Activated naive CD8-positive, alpha-beta T cell treated with anti-CD3 and anti-CD28 coated beads for 36 hours (primary cell): ENCODE results near the gene ZDHHC11B. TPM values are rescaled to one million over a fixed set of nuclear protein-coding genes. Genes with fewer than 3 reads are reported as not detected.
A peak's percentile ranks its signal among the peaks of the same experiment; 100 is the strongest.
"Not testable (repeated sequence)": the region's sequence is repeated elsewhere in the genome, so short reads cannot be mapped to it uniquely, and the experiment has no call there.

ENCODE experiments used
- DNase-seq: peaks from one replicate; pipeline ENCODE4 v3.0.0; 2021
- H3K27ac Mint-ChIP-seq: one replicate; pipeline ENCODE4 v1.8.0; 2022; ENCODE audit warnings: mild to moderate bottlenecking, moderate library complexity, mixed read lengths
- H3K27me3 Mint-ChIP-seq: one replicate; pipeline ENCODE4 v1.8.0; 2022; ENCODE audit warnings: mild to moderate bottlenecking, mixed read lengths
- H3K36me3 Mint-ChIP-seq: one replicate; pipeline ENCODE4 v1.8.0; 2021; ENCODE audit warnings: mild to moderate bottlenecking, mixed read lengths
- H3K4me1 Mint-ChIP-seq: one replicate; pipeline ENCODE4 v1.8.0; 2021; ENCODE audit warnings: mixed read lengths
- H3K4me3 Mint-ChIP-seq: one replicate; pipeline ENCODE4 v1.8.0; 2022; ENCODE audit warnings: mild to moderate bottlenecking, moderate library complexity, mixed read lengths
- H3K9me3 Mint-ChIP-seq: one replicate; pipeline ENCODE4 v1.8.0; 2022; ENCODE audit warnings: mixed read lengths
- total RNA-seq, 2 experiments: library from RNA; stranded (reverse); gene quantifications; one replicate each; pipeline ENCODE4 v1.2.3, GENCODE V29; 2021

Gene ZDHHC11B, protein sequence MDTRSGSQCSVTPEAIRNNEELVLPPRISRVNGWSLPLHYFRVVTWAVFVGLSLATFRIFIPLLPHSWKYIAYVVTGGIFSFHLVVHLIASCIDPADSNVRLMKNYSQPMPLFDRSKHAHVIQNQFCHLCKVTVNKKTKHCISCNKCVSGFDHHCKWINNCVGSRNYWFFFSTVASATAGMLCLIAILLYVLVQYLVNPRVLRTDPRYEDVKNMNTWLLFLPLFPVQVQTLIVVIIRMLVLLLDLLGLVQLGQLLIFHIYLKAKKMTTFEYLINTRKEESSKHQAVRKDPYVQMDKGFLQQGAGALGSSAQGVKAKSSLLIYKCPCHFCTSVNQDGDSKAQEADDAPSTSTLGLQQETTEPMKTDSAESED
- total RNA-seq: not detected

DNA sequence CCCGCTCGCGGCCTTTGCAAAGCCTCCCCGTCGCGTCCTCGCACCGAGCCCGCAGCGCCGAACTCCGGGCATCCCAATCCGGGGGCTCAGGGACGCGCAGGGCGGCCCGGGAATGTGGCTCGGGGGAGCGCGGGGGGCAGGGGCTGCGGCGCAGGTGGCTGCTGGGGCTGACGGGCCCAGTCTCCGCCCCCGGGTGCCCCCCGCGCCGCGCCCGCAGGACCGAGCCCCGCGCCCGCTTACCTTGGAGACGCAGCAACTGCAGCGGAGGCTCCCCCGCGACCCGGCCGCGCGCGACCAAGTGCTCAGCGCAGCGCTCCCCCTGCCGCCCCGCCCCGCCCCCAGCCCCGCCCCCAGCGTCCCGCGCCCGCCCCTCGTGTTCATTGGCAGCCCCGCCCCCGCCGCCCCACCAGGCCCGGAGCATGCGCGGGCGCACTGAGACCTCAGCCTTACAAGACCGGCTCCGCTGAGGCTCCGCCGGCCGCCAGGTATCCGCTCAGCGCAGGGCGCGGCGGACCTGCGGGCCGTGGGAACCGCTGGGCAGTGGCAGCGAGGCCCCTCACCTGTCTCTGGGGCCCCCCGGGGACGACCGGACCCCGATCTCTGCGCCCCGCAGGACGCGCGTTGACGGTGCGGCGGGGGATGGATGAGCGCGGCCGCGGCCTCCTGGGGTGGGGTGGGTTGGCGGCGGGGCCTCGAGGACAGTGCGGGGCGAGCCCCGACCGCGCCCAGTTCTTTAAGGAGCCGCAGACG is at the start of gene ZDHHC11B:
TSS of gene ZDHHC11B (minus strand) at position 302 of the 750 bp plus-strand sequence. CDS start 17,810 bp downstream, outside the sequence.
- not testable (repeated sequence) for H3K27ac Mint-ChIP-seq, H3K36me3 Mint-ChIP-seq, H3K4me1 Mint-ChIP-seq, H3K9me3 Mint-ChIP-seq, H3K27me3 Mint-ChIP-seq
- peak; percentile 84 for DNase-seq
- peak within 1 kb of the TSS; percentile 74 for H3K4me3 Mint-ChIP-seq

DNA sequence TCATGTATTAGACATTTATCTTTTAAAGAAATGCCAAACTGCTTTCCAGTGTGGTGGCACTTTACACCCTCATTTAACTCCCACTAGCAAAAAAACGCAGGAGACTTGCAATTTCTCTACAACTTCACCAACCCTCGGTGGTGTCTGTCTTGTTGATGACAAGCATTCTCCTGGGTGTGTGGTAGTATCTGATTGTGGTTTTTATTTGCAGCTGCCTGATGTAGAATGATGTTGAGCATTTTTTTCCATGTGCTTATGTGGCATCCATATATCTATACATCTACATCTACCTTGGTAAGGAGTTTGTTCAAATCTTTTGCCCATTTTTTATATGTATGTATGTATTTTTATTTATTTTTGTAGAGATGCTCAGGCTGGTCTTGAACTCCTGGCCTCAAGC is 49.5 kb upstream of the ZDHHC11B start:
- not testable (repeated sequence) for H3K4me3 Mint-ChIP-seq, H3K27ac Mint-ChIP-seq, H3K36me3 Mint-ChIP-seq, H3K4me1 Mint-ChIP-seq, DNase-seq, H3K9me3 Mint-ChIP-seq, H3K27me3 Mint-ChIP-seq

DNA sequence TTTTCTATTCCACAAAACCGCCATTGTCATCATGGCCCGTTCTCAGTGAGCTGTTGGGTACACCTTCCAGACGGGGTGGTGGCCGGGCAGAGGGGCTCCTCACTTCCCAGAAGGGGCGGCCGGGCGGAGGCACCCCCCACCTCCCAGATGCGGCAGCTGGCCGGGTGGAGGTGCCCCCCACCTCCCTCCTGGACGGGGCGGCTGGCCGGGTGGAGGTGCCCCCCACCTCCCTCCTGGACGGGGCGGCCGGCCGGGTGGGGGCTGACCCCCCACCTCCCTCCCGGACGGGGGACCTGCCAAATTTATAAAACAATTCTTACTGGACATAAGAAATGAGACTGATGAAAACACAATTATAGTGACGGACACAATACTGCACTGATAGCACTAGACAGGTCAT is 43.7 kb upstream of the ZDHHC11B start:
- not testable (repeated sequence) for H3K4me3 Mint-ChIP-seq, H3K4me1 Mint-ChIP-seq, DNase-seq, H3K27me3 Mint-ChIP-seq, H3K27ac Mint-ChIP-seq, H3K9me3 Mint-ChIP-seq, H3K36me3 Mint-ChIP-seq

DNA sequence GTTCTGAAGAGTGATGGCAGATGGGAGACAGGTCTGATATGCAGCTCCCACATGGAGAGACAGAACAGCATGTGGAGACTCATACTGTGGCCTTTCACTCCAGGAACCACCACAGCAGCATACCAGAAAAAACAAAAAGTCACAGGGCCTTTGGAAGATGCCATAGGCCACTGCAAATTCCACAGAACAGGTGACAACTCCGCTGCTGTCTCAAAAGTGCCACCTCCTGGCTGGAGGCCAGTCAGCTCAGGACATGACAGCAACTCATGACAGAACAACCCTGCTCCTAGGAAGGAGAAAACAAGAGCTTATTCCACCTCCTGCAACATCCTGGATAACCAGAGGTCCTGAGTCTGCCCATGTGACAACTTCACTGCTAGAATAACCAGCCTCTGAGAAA is 41.0 kb upstream of the ZDHHC11B start:
- not testable (repeated sequence) for H3K4me3 Mint-ChIP-seq, H3K27ac Mint-ChIP-seq, H3K4me1 Mint-ChIP-seq, H3K9me3 Mint-ChIP-seq, H3K36me3 Mint-ChIP-seq, DNase-seq, H3K27me3 Mint-ChIP-seq

- Mint-ChIP-seq H3K4me3 (no peak overlapping the region), H3K36me3 (peaks cover 4% of the 10 kb centered on the region), H3K27ac (no peak overlapping the region), H3K4me1 (no peaks in the 10 kb centered on the region), H3K9me3 (no peaks in the 10 kb centered on the region), H3K27me3 (no peaks in the 10 kb centered on the region)
- DNase-seq: no peak
Measured at GRCh38 chr5:821504-821903, 37.0 kb upstream of the ZDHHC11B start.

DNA sequence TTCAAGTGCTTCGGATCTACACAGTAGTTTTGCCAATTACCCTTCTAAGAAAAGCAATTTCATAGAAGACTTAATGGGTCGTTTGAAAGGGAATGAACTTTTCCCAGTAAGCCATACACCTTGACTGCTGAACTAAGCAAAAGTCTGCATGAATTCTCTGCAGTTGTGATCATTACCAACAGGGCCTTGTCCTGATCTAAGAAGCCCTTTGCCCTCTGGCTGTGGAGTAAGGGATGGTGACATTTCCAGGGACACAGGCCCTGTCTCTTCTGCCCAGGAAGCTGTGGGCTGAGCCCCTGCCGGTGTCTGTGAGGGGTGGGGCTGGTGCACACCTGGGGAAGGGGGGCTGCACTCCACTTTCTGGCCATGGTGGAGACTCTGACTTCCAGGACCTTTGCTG is 35.7 kb upstream of the ZDHHC11B start:
- Mint-ChIP-seq H3K9me3 (peaks cover 4% of the 10 kb centered on the region), H3K4me3 (no peak overlapping the region), H3K27ac (no peak overlapping the region), H3K36me3 (peaks cover 9% of the 10 kb centered on the region), H3K4me1 (no peaks in the 10 kb centered on the region), H3K27me3 (no peaks in the 10 kb centered on the region)
- no peak for DNase-seq

- DNase-seq: no peak
- Mint-ChIP-seq H3K27me3 (no peaks in the 10 kb centered on the region), H3K4me1 (no peaks in the 10 kb centered on the region), H3K27ac (no peak overlapping the region), H3K4me3 (no peak overlapping the region), H3K36me3 (peaks cover 7% of the 10 kb centered on the region), H3K9me3 (peaks cover 4% of the 10 kb centered on the region)
Measured at GRCh38 chr5:819078-819477, 34.5 kb upstream of the ZDHHC11B start.

DNA sequence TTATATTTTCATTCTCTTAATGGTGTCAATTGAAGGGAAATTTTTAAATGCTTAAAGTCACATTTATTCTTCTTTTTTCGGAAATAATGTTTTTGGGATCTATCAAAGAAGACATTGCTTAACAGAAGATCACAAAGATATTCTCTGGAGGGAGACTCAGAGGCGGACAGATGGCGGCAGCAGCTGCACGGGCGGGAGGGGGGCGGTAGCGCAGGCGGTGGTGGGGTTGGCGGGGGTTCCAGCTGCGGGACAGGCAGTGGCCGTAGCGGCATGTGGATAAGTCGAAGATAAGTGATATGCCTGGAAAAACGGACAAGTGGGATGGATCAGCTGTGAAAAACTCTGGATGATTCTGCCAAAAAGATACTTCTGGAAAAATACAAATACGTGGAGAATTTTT is 31.6 kb upstream of the ZDHHC11B start:
- no peaks in the 10 kb centered on the region for H3K4me1 Mint-ChIP-seq

GRCh38 chr5:815449-815848 is 30.9 kb upstream of the ZDHHC11B start:
- H3K4me3 Mint-ChIP-seq: no peak overlapping the region
- peaks cover 4% of the 10 kb centered on the region for H3K9me3 Mint-ChIP-seq
- no peak for DNase-seq
- H3K27ac Mint-ChIP-seq: no peak overlapping the region
- no peaks in the 10 kb centered on the region for H3K27me3 Mint-ChIP-seq
- peaks cover 5% of the 10 kb centered on the region for H3K36me3 Mint-ChIP-seq
- H3K4me1 Mint-ChIP-seq: no peaks in the 10 kb centered on the region

More for the DNA sequence above, 31.6 kb upstream of the ZDHHC11B start:
- H3K27me3 Mint-ChIP-seq: no peaks in the 10 kb centered on the region
- no peak for DNase-seq
- no peak overlapping the region for H3K4me3 Mint-ChIP-seq
- H3K27ac Mint-ChIP-seq: no peak overlapping the region
- peaks cover 5% of the 10 kb centered on the region for H3K36me3 Mint-ChIP-seq
- peaks cover 4% of the 10 kb centered on the region for H3K9me3 Mint-ChIP-seq

GRCh38 chr5:813575-813974 is 29.0 kb upstream of the ZDHHC11B start:
- H3K36me3 Mint-ChIP-seq, H3K4me1 Mint-ChIP-seq, H3K27ac Mint-ChIP-seq, H3K9me3 Mint-ChIP-seq, DNase-seq, H3K27me3 Mint-ChIP-seq, H3K4me3 Mint-ChIP-seq: not testable (repeated sequence)

GRCh38 chr5:811384-811783 is 26.9 kb upstream of the ZDHHC11B start:
- not testable (repeated sequence) for H3K27me3 Mint-ChIP-seq, H3K9me3 Mint-ChIP-seq, H3K36me3 Mint-ChIP-seq, H3K27ac Mint-ChIP-seq, H3K4me3 Mint-ChIP-seq, H3K4me1 Mint-ChIP-seq, DNase-seq

- not testable (repeated sequence) for H3K27me3 Mint-ChIP-seq, H3K4me1 Mint-ChIP-seq, H3K27ac Mint-ChIP-seq, DNase-seq, H3K4me3 Mint-ChIP-seq, H3K36me3 Mint-ChIP-seq
- peaks cover 13% of the 10 kb centered on the region for H3K9me3 Mint-ChIP-seq
Measured at GRCh38 chr5:807719-808514, 23.4 kb upstream of the ZDHHC11B start.

GRCh38 chr5:801472-801871 is 16.9 kb upstream of the ZDHHC11B start:
- no peak overlapping the region for H3K27ac Mint-ChIP-seq
- peaks cover 14% of the 10 kb centered on the region for H3K36me3 Mint-ChIP-seq

DNA sequence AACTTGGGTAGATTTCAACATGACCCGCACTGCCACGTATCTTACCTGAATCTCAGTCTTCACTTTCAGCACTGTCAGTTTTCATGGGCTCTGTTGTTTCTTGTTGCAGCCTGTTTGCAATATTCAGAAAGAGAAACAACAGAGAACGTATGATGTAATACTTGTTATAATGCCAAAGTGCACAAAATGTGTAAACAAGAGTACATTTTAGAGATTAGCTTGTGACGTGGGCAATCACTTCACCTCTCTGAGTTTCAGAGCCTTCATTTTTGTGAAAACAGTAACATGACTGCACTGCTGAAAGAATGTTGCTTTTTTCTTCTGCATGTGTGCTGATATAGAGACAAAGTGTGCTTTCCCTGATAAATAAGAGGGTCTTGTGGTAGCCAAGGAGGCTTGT is 16.5 kb upstream of the ZDHHC11B start:
- H3K4me3 Mint-ChIP-seq, DNase-seq, H3K4me1 Mint-ChIP-seq, H3K27ac Mint-ChIP-seq, H3K27me3 Mint-ChIP-seq: not testable (repeated sequence)
- H3K36me3 Mint-ChIP-seq: peaks cover 14% of the 10 kb centered on the region
- H3K9me3 Mint-ChIP-seq: peaks cover 13% of the 10 kb centered on the region

More at GRCh38 chr5:801472-801871, 16.9 kb upstream of the ZDHHC11B start:
- no peak for DNase-seq
- H3K4me1 Mint-ChIP-seq: no peaks in the 10 kb centered on the region
- peaks cover 5% of the 10 kb centered on the region for H3K27me3 Mint-ChIP-seq
- no peak overlapping the region for H3K4me3 Mint-ChIP-seq
- H3K9me3 Mint-ChIP-seq: peaks cover 13% of the 10 kb centered on the region

DNA sequence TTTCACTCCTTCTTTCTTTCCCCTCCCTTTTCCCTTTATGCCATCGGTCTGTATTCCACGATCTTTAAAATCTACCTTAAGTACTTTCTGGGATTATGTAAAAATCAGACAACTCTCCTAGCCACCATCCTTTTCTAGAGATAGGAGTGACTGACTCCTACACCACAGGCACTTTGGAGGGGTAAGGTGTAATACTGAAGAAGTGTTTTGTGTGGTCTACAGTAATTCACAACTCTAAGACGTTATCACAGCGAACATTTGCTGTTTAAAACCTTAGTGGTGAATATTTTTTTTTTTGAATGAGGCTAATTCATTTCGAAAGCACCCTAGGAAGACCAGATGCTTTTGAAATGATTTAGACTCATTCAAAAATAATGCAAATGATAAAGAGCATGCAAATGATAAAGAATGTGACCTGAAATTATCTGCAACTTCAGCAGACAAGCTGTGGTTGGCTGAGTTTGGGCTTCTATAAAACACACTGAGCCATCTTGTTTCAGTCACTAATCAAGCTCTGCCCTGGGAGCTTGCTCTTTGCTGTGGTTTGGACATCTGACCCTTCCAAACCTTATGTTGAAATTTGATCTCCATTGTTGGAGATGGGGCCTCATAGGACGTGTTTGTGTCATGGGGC is 14.1 kb upstream of the ZDHHC11B start:
- not testable (repeated sequence) for H3K27me3 Mint-ChIP-seq, H3K9me3 Mint-ChIP-seq, H3K27ac Mint-ChIP-seq, DNase-seq, H3K4me1 Mint-ChIP-seq, H3K4me3 Mint-ChIP-seq
- H3K36me3 Mint-ChIP-seq: peaks cover 17% of the 10 kb centered on the region
